ENCODE measurements around the gene SLC25A6. TPM values are rescaled to one million over a fixed set of nuclear protein-coding genes. Genes with fewer than 3 reads are reported as not detected.

Gene SLC25A6
- total RNA-seq, 2 donors from 2014 or later, result 419 to 474 TPM

DNA sequence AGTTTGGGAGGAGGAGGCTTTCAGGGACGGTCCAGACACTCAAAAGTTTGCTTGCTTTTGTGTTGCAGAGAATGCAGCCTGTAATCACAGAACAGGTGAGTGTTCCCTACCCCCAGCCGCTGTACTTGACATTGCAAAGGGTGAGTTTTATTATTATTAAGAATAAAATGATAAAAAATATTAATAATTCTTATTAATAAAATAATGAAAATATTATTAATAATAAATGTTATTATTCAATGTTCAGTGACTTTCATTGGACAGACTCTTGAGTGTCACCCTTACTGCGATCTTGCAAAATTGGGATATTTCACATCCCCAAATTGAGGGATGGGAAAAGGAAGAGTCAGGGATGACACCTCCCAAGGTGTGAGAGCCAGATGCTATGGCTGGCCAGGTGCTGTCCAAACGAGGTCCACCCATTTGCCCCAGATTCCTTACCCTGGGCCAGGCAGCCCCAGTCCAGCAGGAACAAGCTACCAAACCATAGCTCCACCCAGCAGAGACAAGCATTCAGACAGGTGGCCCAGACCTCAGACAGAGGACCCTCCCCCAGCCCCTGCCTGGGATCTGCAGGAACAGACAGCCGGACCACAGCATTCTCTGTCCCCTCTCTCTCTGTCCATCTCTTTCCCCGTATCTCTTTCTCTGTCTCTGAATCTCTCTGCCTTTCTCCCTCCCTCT is 33.0 kb downstream of the SLC25A6 start:
- intact Hi-C loops (cut with DNase I), result no loop called here
- no peak for DNase-seq

DNA sequence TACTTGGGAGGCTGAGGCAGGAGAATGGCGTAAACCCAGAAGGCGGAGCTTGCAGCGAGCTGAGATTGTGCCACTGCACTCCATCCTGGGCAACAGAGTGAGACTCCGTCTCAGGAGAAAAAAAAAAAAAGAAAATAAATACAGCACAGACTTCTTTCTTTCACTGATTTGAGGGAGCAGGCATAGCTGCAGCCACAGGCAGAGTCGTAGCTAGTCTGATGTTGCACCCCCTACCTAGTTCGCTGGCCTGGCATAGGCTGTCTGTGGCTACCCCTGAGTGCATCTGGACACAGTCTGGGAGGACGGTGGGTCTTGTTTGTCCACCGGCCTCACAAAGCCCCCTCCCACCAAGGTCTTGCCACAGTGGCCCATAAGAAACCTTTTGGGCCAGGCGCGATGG is 33.9 kb downstream of the SLC25A6 start:
- no peak overlapping the region for H3K4me3 ChIP-seq
- H3K4me1 ChIP-seq, result no peaks in the 10 kb centered on the region
- H3K9ac ChIP-seq (ENCODE audit: low read depth in 2 of 2, low read length in 2 of 2), result no peak overlapping the region
- intact Hi-C loops (cut with DNase I), result no loop called here
- H3K27me3 ChIP-seq, result no peaks in the 10 kb centered on the region
- TF ChIP-seq, protein P1, sequence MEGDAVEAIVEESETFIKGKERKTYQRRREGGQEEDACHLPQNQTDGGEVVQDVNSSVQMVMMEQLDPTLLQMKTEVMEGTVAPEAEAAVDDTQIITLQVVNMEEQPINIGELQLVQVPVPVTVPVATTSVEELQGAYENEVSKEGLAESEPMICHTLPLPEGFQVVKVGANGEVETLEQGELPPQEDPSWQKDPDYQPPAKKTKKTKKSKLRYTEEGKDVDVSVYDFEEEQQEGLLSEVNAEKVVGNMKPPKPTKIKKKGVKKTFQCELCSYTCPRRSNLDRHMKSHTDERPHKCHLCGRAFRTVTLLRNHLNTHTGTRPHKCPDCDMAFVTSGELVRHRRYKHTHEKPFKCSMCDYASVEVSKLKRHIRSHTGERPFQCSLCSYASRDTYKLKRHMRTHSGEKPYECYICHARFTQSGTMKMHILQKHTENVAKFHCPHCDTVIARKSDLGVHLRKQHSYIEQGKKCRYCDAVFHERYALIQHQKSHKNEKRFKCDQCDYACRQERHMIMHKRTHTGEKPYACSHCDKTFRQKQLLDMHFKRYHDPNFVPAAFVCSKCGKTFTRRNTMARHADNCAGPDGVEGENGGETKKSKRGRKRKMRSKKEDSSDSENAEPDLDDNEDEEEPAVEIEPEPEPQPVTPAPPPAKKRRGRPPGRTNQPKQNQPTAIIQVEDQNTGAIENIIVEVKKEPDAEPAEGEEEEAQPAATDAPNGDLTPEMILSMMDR (IDR thresholded peaks at IDR 0.05), result no peak
- no peaks in the 10 kb centered on the region for H3K36me3 ChIP-seq
- H3K9me3 ChIP-seq, result no peaks in the 10 kb centered on the region
- DNase-seq, result no peak
- H3K27ac ChIP-seq, result no peak overlapping the region

More for the DNA sequence above, 33.0 kb downstream of the SLC25A6 start:
- Histone ChIP-seq H3K9ac (ENCODE audit: low read depth in 2 of 2, low read length in 2 of 2) (no peak overlapping the region), H3K27me3 (no peaks in the 10 kb centered on the region), H3K36me3 (no peaks in the 10 kb centered on the region), H3K4me3 (no peak overlapping the region), H3K27ac (no peak overlapping the region), H3K9me3 (no peaks in the 10 kb centered on the region), H3K4me1 (no peaks in the 10 kb centered on the region)
- TF ChIP-seq, protein P1 (IDR thresholded peaks at IDR 0.05), result no peak

DNA sequence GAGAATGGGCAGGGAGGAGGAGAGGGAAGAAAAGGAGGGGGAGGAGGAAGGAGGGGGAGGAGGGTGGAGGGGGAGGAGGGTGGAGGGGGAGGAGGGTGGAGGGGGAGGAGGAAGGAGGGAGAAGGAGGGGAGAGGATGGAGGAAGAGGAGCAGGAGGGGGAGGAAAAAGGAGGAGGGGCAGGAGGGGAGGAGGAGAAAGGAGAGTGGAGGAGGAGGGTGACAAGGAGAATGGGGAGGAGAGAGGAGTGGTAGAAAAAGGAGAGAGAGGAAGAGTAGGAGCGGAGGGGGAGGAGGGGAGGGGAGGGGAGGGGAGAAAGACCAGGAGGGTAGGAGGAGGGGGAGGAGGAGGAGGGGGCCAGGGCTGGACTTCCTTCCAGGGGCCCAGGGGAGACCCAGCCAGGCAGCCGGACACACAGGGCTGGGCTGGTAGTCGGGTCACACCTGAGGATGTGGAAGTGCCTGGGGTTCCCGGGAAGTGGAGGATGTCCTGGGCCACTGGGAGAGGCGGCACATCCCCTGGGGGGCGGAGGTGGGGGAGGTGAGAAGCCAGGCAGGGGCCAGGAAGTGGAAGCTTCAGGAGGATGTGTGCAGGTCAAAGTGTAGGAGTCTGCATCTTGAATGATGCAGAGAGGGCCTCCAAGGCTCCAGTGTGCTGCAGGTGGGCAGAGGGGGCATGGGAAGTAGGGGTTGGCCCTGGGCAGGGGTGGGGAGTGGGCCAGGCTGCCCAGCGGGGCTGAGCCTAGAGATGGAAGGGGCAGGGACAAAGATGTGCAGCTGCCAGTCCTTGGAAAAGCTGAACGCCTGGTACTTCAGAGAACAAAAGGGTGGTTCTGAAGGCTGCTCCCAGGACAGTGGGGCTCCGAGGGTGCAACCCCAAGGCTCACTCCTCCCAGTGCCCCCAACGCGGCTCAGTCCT is 36.5 kb downstream of the SLC25A6 start:
- Histone ChIP-seq H3K9me3 (no peaks in the 10 kb centered on the region), H3K4me3 (no peak overlapping the region), H3K4me1 (no peaks in the 10 kb centered on the region), H3K27me3 (no peaks in the 10 kb centered on the region), H3K36me3 (no peaks in the 10 kb centered on the region), H3K27ac (no peak overlapping the region), H3K9ac (ENCODE audit: low read depth in 2 of 2, low read length in 2 of 2) (no peak overlapping the region)
- DNase-seq, result no peak
- TF ChIP-seq, protein P1 (IDR thresholded peaks at IDR 0.05), result no peak
- intact Hi-C loops (cut with DNase I), result no loop called here

DNA sequence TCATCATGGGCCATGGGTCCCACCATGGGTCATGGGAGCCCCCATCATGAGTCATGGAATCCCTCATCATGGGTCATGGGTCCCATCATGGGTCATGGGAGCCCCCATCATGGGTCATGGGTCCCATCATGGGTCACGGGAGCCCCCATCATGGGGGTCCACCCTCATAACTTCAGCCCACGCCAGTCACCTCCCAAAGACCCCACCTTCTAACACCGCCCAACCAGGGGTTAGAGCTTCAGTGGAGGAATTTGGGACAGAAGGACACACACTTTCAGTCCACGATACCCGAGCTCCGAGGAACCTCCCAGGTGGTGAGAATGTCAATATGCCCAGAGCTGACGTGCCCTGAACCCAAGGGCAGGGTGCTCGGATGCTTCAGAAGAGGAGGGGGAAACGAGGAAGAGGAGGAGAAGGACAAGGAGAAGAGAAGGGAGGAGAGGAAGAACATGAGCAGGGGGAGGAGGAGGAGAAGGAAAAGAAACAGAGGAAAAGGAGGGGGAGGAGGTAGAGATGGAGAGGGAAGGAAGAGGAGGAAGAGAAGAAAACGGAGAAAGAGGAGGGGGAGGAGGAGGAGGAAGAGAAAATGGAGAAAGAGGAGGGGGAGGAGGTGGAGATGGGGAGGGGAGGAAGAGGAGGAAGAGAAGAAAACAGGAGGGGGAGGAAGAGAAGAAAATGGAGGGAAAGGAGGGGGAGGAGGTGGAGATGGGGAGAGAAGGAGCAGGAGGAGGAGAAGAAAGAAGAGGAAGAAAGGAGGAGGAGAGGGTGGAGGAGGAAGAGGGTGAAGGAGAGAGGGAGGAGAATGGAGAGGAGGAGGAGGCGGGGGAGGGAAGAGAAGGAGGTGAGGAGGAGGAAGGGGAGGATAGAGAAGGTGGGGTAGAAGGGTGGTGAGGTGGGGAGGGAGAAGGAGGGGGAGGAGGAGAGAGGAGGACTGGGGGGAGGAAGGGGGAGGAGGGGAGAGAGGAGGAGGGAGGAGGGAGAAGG is 37.6 kb downstream of the SLC25A6 start:
- H3K9ac ChIP-seq (ENCODE audit: low read depth in 2 of 2, low read length in 2 of 2), result no peak overlapping the region
- DNase-seq, result no peak
- no peaks in the 10 kb centered on the region for H3K27me3 ChIP-seq
- intact Hi-C loops (cut with DNase I), result no loop called here
- H3K4me1 ChIP-seq, result no peaks in the 10 kb centered on the region
- H3K36me3 ChIP-seq, result no peaks in the 10 kb centered on the region
- H3K4me3 ChIP-seq, result no peak overlapping the region
- TF ChIP-seq, protein P1 (IDR thresholded peaks at IDR 0.05), result no peak
- H3K9me3 ChIP-seq, result no peaks in the 10 kb centered on the region
- H3K27ac ChIP-seq, result no peak overlapping the region
